B cell (primary cell): ENCODE data around the gene MCEMP1. TPM values are rescaled to one million over a fixed set of nuclear protein-coding genes. Genes with fewer than 3 reads are reported as not detected.

Source experiments
- ATAC-seq: fragments of 200-7000 bp; cut with Tn5 transposase; one replicate; pipeline ENCODE4 v1.10.0; 2021; ENCODE audit warnings: low read depth, mild to moderate bottlenecking, moderate number of reproducible peaks, moderate library complexity
- CTCF ChIA-PET: fragments of 350-600 bp; sonication (Branson Sonifier 250); formaldehyde crosslinking; loops from one replicate; lab custom pipeline; 2021; ENCODE audit warnings: antibody characterized with exemption, inconsistent platforms; lab: Charles Lee
- POLR2A ChIA-PET: fragments of 350-600 bp; sonication (Branson Sonifier 250); formaldehyde crosslinking; loops from one replicate; lab custom pipeline; 2021; ENCODE audit warnings: antibody characterized with exemption; lab: Charles Lee
- DNase-seq: peaks from one replicate; pipeline ENCODE4 v3.0.0; 2013
- H2AFZ ChIP-seq: 2 replicates; pipeline ENCODE4 v1.6.1; 2012; ENCODE audit warnings: mild to moderate bottlenecking, low read depth, low read length; ENCODE audit not compliant: insufficient read depth, poor library complexity, severe bottlenecking
- H3K27ac ChIP-seq, 2 donors: 1 replicate in 1 of 2; 2 replicates in 1 of 2; pipeline ENCODE4 v1.5.1; 2012 to 2013; ENCODE audit warnings: low read length in 2 of 2, mild to moderate bottlenecking in 2 of 2, moderate library complexity in 1 of 2
- H3K27me3 ChIP-seq, 4 experiments: fragments of 200-600 bp in 1 of 4; sonication (generic) in 1 of 4; replicated peaks in 1 of 4; 1 replicate in 2 of 4; 2 replicates in 2 of 4; pipeline versions ENCODE4 v1.6.1 to v1.7.0; 2013 to 2016; ENCODE audit warnings: low read length in 3 of 4, mild to moderate bottlenecking in 2 of 4, mixed read lengths in 1 of 4, moderate library complexity in 1 of 4; ENCODE audit not compliant: insufficient read depth in 4 of 4, control insufficient read depth in 3 of 4; ENCODE audit errors: control extremely low read depth in 1 of 4
- H3K36me3 ChIP-seq, 2 experiments: replicated peaks in 1 of 2; 1 replicate in 1 of 2; 2 replicates in 1 of 2; pipeline versions ENCODE4 v1.6.1 to v1.7.1; 2013; ENCODE audit warnings: low read length in 1 of 2; ENCODE audit not compliant: insufficient read depth in 2 of 2, control insufficient read depth in 1 of 2; ENCODE audit errors: control extremely low read depth in 1 of 2, extremely low read depth in 1 of 2
- H3K4me1 ChIP-seq, 2 donors: fragments of 200-600 bp in 1 of 2; sonication (generic) in 1 of 2; 1 replicate in 1 of 2; 2 replicates in 1 of 2; pipeline versions ENCODE4 v1.5.1 to v1.6.1; 2013 to 2017; ENCODE audit warnings: low read length in 2 of 2; ENCODE audit not compliant: control insufficient read depth in 2 of 2, insufficient read depth in 2 of 2
- H3K4me2 ChIP-seq: replicated peaks from 2 replicates; pipeline ENCODE3; 2012; ENCODE audit warnings: mild to moderate bottlenecking, low read depth, low read length; ENCODE audit not compliant: poor library complexity, severe bottlenecking
- H3K4me3 ChIP-seq, 5 experiments: fragments of 200-600 bp in 1 of 5; sonication (generic) in 1 of 5; 1 replicate in 3 of 5; 2 replicates in 2 of 5; pipeline versions ENCODE4 v1.5.1 to v1.7.0; 2011 to 2016; ENCODE audit warnings: low read length in 4 of 5, mild to moderate bottlenecking in 4 of 5, low read depth in 2 of 5, control low read depth in 1 of 5, moderate library complexity in 1 of 5; ENCODE audit not compliant: insufficient read depth in 1 of 5; ENCODE audit errors: control extremely low read depth in 1 of 5, extremely low read depth in 1 of 5
- H3K79me2 ChIP-seq: fragments of 200-600 bp; sonication (generic); one replicate; pipeline ENCODE4 v1.6.0; 2016; ENCODE audit warnings: low read length; ENCODE audit not compliant: control insufficient read depth, insufficient read depth
- H3K9ac ChIP-seq: fragments of 200-600 bp; sonication (generic); 2 replicates; pipeline ENCODE4 v1.6.1; 2017; ENCODE audit warnings: mild to moderate bottlenecking, low read length, moderate library complexity
- H3K9me3 ChIP-seq, 3 donors: one replicate each; pipeline versions ENCODE4 v1.6.1 to v1.7.1; 2013; ENCODE audit warnings: low read length in 2 of 3; ENCODE audit not compliant: control insufficient read depth in 2 of 3, insufficient read depth in 1 of 3; ENCODE audit errors: control extremely low read depth in 1 of 3
- H4K20me1 ChIP-seq: 2 replicates; pipeline ENCODE4 v1.6.0; 2012; ENCODE audit warnings: mild to moderate bottlenecking, low read length; ENCODE audit not compliant: insufficient read depth, control insufficient read depth, poor library complexity, severe bottlenecking
- H3K27ac Mint-ChIP-seq: one replicate; pipeline ENCODE4 v1.8.0; 2021; ENCODE audit warnings: mixed read lengths
- H3K27me3 Mint-ChIP-seq: one replicate; pipeline ENCODE4 v1.8.0; 2021; ENCODE audit warnings: mixed read lengths
- H3K4me1 Mint-ChIP-seq: one replicate; pipeline ENCODE4 v1.8.0; 2021; ENCODE audit warnings: mixed read lengths
- H3K4me3 Mint-ChIP-seq: one replicate; pipeline ENCODE4 v1.8.0; 2021; ENCODE audit warnings: mixed read lengths
- H3K9me3 Mint-ChIP-seq: one replicate; pipeline ENCODE4 v1.8.0; 2022; ENCODE audit warnings: mixed read lengths; ENCODE audit not compliant: insufficient read depth
- EZH2 ChIP-seq: IDR thresholded peaks from 2 replicates; pipeline ENCODE4 v1.6.1; 2012; ENCODE audit warnings: borderline replicate concordance, low read depth, mild to moderate bottlenecking, moderate library complexity, low read length; ENCODE audit not compliant: insufficient read depth, poor library complexity, severe bottlenecking
- WGBS: methylation state at CpG from one replicate; pipeline ENCODE4 v1.1.5; 2013; ENCODE audit warnings: missing lambda C conversion rate; ENCODE audit not compliant: insufficient coverage; 5-methylcytosine and 5-hydroxymethylcytosine counted together
- intact Hi-C: fragments of 100-400 bp; cut with micrococcal nuclease; formaldehyde crosslinking; loops from one replicate; pipeline ENCODE4 v1.10.0; 2022
- polyA plus RNA-seq: library from polyadenylated mRNA; depleted of rRNA; stranded (reverse); fragments of >200 nt; gene quantifications from 2 replicates; pipeline ENCODE4 v1.2.3, GENCODE V29; 2012
- total RNA-seq, 2 donors: library from RNA; stranded (reverse); fragments of 120-200 nt in 1 of 2; gene quantifications; 1 replicate in 1 of 2; 2 replicates in 1 of 2; pipeline versions ENCODE4 v1.2.3 to v1.2.4, GENCODE V29; 2013 to 2022
- TF ChIP-seq, protein P1 (sequence below): fragments of 200-600 bp; IDR thresholded peaks from one replicate; pipeline ENCODE4 v1.8.0; 2022; ENCODE audit warnings: antibody characterized with exemption, mild to moderate bottlenecking

MCEMP1 gene
- total and polyA plus RNA-seq, 2 donors (not counting 1 experiment from before 2014, with no cell fraction given), result 0.57 TPM; not detected in 1

DNA sequence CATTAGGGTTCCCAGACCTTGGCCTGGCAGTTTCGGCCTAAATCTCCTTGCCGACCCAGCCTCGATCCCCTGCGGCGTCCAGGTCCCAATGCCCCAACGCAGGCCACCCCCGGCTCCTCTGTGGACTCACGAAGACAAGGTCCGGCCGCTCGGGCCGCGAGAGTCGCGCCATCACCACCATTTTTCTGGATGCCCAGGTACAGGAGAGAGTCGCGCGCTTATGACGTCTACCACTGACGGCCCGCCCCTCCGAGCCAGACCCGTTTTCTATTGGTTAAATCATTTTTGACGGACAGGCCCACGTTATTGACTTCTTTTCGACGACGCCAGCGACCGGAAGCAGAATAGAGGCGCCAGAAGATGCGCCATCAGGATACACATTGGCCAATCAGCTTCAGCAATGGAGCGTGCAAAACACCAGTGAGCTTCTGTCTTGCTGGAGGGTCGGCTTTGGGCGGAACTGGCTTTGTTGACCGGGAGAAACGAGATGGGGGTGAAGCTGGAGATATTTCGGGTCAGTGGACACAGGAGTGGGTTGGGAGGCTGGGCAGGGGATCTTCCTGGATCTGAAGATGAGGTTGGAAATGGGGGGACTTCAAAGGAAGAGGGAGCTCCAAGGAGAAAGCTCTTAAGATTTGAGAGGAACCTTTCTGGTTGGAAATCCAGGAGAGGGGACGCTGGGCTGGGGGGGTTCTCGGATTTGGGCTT, 47.4 kb upstream of the MCEMP1 start, which contains the start of the genes PET100 and XAB2:
TSS of gene PET100 (plus strand) at position 447 of the 708 bp plus-strand sequence. CDS start at position 488, 41 bp downstream.
TSS of gene XAB2 (minus strand) at position 199 of the 708 bp plus-strand sequence. CDS start at position 181, 18 bp downstream.
- ChIA-PET POLR2A (interaction anchor here (0.6 to 1.2 kb wide), 6 partner anchors 12 to 859 kb away, joined by 3 to 7 read pairs (median 4); partner anchors contain the start of genes MCOLN1, TIMM44 and ZNF557), CTCF (interaction anchor here (1.0 to 1.6 kb wide), 5 partner anchors 23 to 315 kb away, joined by 4 to 10 read pairs (median 5); partner anchors contain the start of genes TIMM44 and TRAPPC5)
- Mint-ChIP-seq H3K4me1 (peaks cover 43% of the 10 kb centered on the region), H3K9me3 (no peaks in the 10 kb centered on the region), H3K27me3 (no peaks in the 10 kb centered on the region), H3K27ac (peak within 1 kb of the TSS; percentile 95), H3K4me3 (peak within 1 kb of the TSS; percentile 92)
- DNase-seq (peak; percentile 99), ATAC-seq (peak; percentile 96)
- H3K27me3 ChIP-seq, result no peaks in the 10 kb centered on the region
- peak within 1 kb of the TSS; percentile 99 for H3K9ac ChIP-seq
- H3K9me3 ChIP-seq, result peaks cover 0 to 3% (median 0%) of the 10 kb centered on the region in 3 donors
- peaks cover 19 to 31% of the 10 kb centered on the region in 2 donors for H3K4me1 ChIP-seq
- peak within 1 kb of the TSS; percentile 87 to 91 for H3K27ac ChIP-seq
- WGBS, result under 1% methylated on average over 40 of the region's 40 CpGs
- H3K4me2 ChIP-seq, result peak within 1 kb of the TSS; percentile 84
- peak within 1 kb of the TSS; percentile 87 for H2AFZ ChIP-seq
- no peak for TF ChIP-seq EZH2
- TF ChIP-seq, protein P1, sequence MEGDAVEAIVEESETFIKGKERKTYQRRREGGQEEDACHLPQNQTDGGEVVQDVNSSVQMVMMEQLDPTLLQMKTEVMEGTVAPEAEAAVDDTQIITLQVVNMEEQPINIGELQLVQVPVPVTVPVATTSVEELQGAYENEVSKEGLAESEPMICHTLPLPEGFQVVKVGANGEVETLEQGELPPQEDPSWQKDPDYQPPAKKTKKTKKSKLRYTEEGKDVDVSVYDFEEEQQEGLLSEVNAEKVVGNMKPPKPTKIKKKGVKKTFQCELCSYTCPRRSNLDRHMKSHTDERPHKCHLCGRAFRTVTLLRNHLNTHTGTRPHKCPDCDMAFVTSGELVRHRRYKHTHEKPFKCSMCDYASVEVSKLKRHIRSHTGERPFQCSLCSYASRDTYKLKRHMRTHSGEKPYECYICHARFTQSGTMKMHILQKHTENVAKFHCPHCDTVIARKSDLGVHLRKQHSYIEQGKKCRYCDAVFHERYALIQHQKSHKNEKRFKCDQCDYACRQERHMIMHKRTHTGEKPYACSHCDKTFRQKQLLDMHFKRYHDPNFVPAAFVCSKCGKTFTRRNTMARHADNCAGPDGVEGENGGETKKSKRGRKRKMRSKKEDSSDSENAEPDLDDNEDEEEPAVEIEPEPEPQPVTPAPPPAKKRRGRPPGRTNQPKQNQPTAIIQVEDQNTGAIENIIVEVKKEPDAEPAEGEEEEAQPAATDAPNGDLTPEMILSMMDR, result no peak
- peaks cover 0 to 42% of the 10 kb centered on the region in 2 experiments for H3K36me3 ChIP-seq
- peaks cover 81% of the 10 kb centered on the region for H3K79me2 ChIP-seq
- peaks cover 38% of the 10 kb centered on the region for H4K20me1 ChIP-seq
- H3K4me3 ChIP-seq, result peak within 1 kb of the TSS; percentile 78 to 100 (median 99)
- intact Hi-C loops, result loop anchor here (1.0 to 2.0 kb wide), 4 partner anchors 8 to 314 kb away; partner anchors contain the start of genes MCOLN1, PNPLA6, STXBP2 and TIMM44

DNA sequence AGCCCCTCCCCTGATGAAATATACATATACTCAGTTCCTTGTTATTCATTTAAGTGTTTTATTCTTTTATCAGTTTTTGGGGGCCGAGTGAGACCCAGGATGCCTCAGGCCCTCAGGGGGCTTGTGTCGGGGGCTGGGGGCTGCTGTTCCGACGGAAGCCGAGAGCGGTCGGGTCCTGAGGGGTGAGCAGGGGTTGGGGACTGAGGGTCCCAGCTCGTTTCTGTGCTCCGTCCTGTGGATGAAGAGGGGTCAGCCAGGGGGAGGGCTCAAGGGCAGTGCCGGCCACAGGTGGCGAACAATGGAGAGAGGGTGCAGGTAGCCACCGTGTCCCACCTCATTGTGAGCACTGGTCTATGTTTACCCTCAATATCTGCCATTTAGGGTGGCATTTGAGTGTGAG, 45.3 kb upstream of the MCEMP1 start:
- Histone ChIP-seq H3K27ac (no peak overlapping the region), H4K20me1 (peaks cover 21% of the 10 kb centered on the region), H3K27me3 (no peaks in the 10 kb centered on the region), H2AFZ (no peak overlapping the region), H3K4me3 (no peak overlapping the region), H3K4me2 (no peak overlapping the region), H3K9ac (no peak overlapping the region), H3K36me3 (peaks cover 0 to 23% of the 10 kb centered on the region in 2 experiments), H3K79me2 (peaks cover 88% of the 10 kb centered on the region), H3K4me1 (peaks cover 26 to 40% of the 10 kb centered on the region in 2 donors), H3K9me3 (peaks cover 0 to 8% (median 0%) of the 10 kb centered on the region in 3 donors)
- DNase-seq, result no peak
- WGBS, result 98% methylated on average over 7 of the region's 12 CpGs
- ChIA-PET CTCF (no interaction called here), POLR2A (no interaction called here)
- intact Hi-C loops, result no loop called here
- peak overlapping the region; percentile 23 for H3K4me3 Mint-ChIP-seq
- no peak for ATAC-seq
- H3K27me3 Mint-ChIP-seq, result no peaks in the 10 kb centered on the region
- H3K27ac Mint-ChIP-seq, result peak overlapping the region; percentile 41
- H3K4me1 Mint-ChIP-seq, result peaks cover 57% of the 10 kb centered on the region
- no peaks in the 10 kb centered on the region for H3K9me3 Mint-ChIP-seq
- TF ChIP-seq, protein P1, result no peak
- no peak for TF ChIP-seq EZH2
